ENCODE results near the gene SULT1C4.

- TF ChIP-seq, protein P1, sequence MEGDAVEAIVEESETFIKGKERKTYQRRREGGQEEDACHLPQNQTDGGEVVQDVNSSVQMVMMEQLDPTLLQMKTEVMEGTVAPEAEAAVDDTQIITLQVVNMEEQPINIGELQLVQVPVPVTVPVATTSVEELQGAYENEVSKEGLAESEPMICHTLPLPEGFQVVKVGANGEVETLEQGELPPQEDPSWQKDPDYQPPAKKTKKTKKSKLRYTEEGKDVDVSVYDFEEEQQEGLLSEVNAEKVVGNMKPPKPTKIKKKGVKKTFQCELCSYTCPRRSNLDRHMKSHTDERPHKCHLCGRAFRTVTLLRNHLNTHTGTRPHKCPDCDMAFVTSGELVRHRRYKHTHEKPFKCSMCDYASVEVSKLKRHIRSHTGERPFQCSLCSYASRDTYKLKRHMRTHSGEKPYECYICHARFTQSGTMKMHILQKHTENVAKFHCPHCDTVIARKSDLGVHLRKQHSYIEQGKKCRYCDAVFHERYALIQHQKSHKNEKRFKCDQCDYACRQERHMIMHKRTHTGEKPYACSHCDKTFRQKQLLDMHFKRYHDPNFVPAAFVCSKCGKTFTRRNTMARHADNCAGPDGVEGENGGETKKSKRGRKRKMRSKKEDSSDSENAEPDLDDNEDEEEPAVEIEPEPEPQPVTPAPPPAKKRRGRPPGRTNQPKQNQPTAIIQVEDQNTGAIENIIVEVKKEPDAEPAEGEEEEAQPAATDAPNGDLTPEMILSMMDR (conservative IDR thresholded peaks at IDR 0.05; ENCODE audit: low read length) = no peak
- no peak for TF ChIP-seq EZH2phosphoT487 (IDR thresholded peaks at IDR 0.05; ENCODE audit: borderline replicate concordance, low read depth, low read length)
Observed at GRCh38 chr2:108423502-108424251, 45.9 kb downstream of the SULT1C4 start.
